K562 (cell line): ENCODE measurements around the gene LRIT1. TPM values are rescaled to one million over a fixed set of nuclear protein-coding genes. Genes with fewer than 3 reads are reported as not detected.

Experiments used
- BRCA1 ChIP-seq, 2 experiments: fragments of 450-650 bp in 1 of 2; sonication (generic) in 1 of 2; formaldehyde crosslinking in 1 of 2; IDR thresholded peaks; 2 replicates each; pipeline versions ENCODE4 v1.5.0 to v1.6.1; 2017 to 2020; ENCODE audit warnings: mild to moderate bottlenecking in 1 of 2, missing genetic modification reagents in 1 of 2
- BRD4 ChIP-seq: fragments of 200-600 bp; sonication (generic); IDR thresholded peaks from 2 replicates; pipeline ENCODE4 v1.6.1; 2017; ENCODE audit warnings: inconsistent platforms
- C11orf30 ChIP-seq: fragments of 450-650 bp; IDR thresholded peaks from 2 replicates; pipeline ENCODE4 v1.6.1; 2016; ENCODE audit warnings: low read depth, mild to moderate bottlenecking
- CBFA2T2 ChIP-seq: fragments of 450-650 bp; conservative IDR thresholded peaks from 2 replicates; pipeline ENCODE4 v1.6.1; 2017; ENCODE audit warnings: mild to moderate bottlenecking
- CCAR2 ChIP-seq: fragments of 200-400 bp; formaldehyde crosslinking; IDR thresholded peaks from 2 replicates; pipeline ENCODE4 v1.6.1; 2017; ENCODE audit warnings: mild to moderate bottlenecking, low read depth, low read length
- DACH1 ChIP-seq: fragments of 450-650 bp; IDR thresholded peaks from 2 replicates; pipeline ENCODE4 v1.6.1; 2018; ENCODE audit not compliant: partially characterized antibody
- DIDO1 ChIP-seq: fragments of 450-650 bp; IDR thresholded peaks from 2 replicates; pipeline ENCODE4 v1.6.1; 2016; ENCODE audit warnings: low read depth, missing biosample characterization, missing genetic modification characterization
- FUS ChIP-seq: fragments of 200-400 bp; formaldehyde crosslinking; optimal IDR thresholded peaks from 2 replicates; pipeline ENCODE3; 2017; ENCODE audit warnings: low read depth, low read length
- HES1 ChIP-seq: fragments of 450-650 bp; IDR thresholded peaks from 2 replicates; pipeline ENCODE4 v1.6.1; 2016; ENCODE audit warnings: low read depth, mild to moderate bottlenecking, moderate library complexity
- HNRNPLL ChIP-seq: fragments of 200-400 bp; formaldehyde crosslinking; IDR thresholded peaks from 2 replicates; pipeline ENCODE4 v1.6.1; 2017; ENCODE audit warnings: low read length, low read depth, mild to moderate bottlenecking; ENCODE audit not compliant: poor library complexity, severe bottlenecking
- NFIX ChIP-seq: fragments of 250-450 bp; sonication (Bioruptor Pico); IDR thresholded peaks from 2 replicates; pipeline ENCODE4 v1.4.0; 2020; ENCODE audit warnings: low read depth, mild to moderate bottlenecking, moderate library complexity
- POLR2A ChIP-seq: fragments of 450-650 bp; conservative IDR thresholded peaks from 2 replicates; pipeline ENCODE4 v1.6.1; 2016
- RFX5 ChIP-seq: IDR thresholded peaks from 2 replicates; pipeline ENCODE4 v1.6.1; 2011; ENCODE audit warnings: low read depth, mild to moderate bottlenecking, improper control_type of control experiment, low read length
- SETDB1 ChIP-seq: IDR thresholded peaks from one replicate; pipeline ENCODE4 v1.6.1; 2012; ENCODE audit warnings: low read length, control low read depth, inconsistent platforms
- U2AF1 ChIP-seq: fragments of 200-400 bp; formaldehyde crosslinking; optimal IDR thresholded peaks from 2 replicates; pipeline ENCODE3; 2017; ENCODE audit warnings: mild to moderate bottlenecking, low read depth, low read length, moderate library complexity
- U2AF2 ChIP-seq: fragments of 200-400 bp; formaldehyde crosslinking; optimal IDR thresholded peaks from 2 replicates; pipeline ENCODE3; 2017; ENCODE audit warnings: low read depth, mild to moderate bottlenecking, low read length
- ZBTB1 ChIP-seq: sonication (generic); formaldehyde crosslinking; IDR thresholded peaks from 2 replicates; pipeline ENCODE4 v1.8.1; 2023; ENCODE audit warnings: missing genetic modification reagents, low read depth, mild to moderate bottlenecking, borderline replicate concordance
- ZC3H4 ChIP-seq: sonication (generic); formaldehyde crosslinking; IDR thresholded peaks from 2 replicates; pipeline ENCODE4 v1.9.0; 2021; ENCODE audit warnings: missing genetic modification reagents, borderline replicate concordance
- ZEB2 ChIP-seq: fragments of 450-650 bp; IDR thresholded peaks from 2 replicates; pipeline ENCODE4 v1.6.1; 2016
- ZNF143 ChIP-seq: sonication (generic); formaldehyde crosslinking; IDR thresholded peaks from 2 replicates; pipeline ENCODE4 v1.9.0; 2022; ENCODE audit warnings: mild to moderate bottlenecking, missing genetic modification reagents
- ZNF174 ChIP-seq: fragments of 250-450 bp; sonication (Bioruptor Pico); IDR thresholded peaks from 2 replicates; pipeline ENCODE4 v1.4.0; 2020; ENCODE audit warnings: mild to moderate bottlenecking
- ZNF311 ChIP-seq: fragments of 250-450 bp; sonication (Bioruptor Pico); IDR thresholded peaks from 2 replicates; pipeline ENCODE4 v1.4.0; 2020; ENCODE audit warnings: mild to moderate bottlenecking, moderate library complexity
- ZNF589 ChIP-seq: fragments of 200-800 bp; sonication (Bioruptor generic); IDR thresholded peaks from 2 replicates; pipeline ENCODE4 v1.6.1; 2016; ENCODE audit warnings: low read depth, missing genetic modification characterization, missing compliant biosample characterization
- polyA plus RNA-seq, 8 experiments: library from polyadenylated mRNA; depleted of rRNA in 4 of 8; stranded (reverse) in 5 of 8; unstranded in 3 of 8; fragments of >200 nt; fragmentation: Nextera tagmentation in 2 of 8; fragmentation: Illumina TruSeq in 1 of 8; extraction: Ambion mirVana in 2 of 8; extraction: Trizol in 1 of 8; gene quantifications; 2 replicates each; pipeline versions ENCODE4 v1.2.1 to v1.2.3, GENCODE V29; 2011 to 2014; ENCODE audit warnings: inconsistent platforms in 1 of 8, missing spikeins in 1 of 8
- total RNA-seq, 7 experiments: library from RNA; depleted of rRNA in 6 of 7; stranded (reverse); fragments of >200 nt in 6 of 7; fragmentation: Illumina TruSeq in 2 of 7; extraction: Trizol in 2 of 7; gene quantifications; 2 replicates each; pipeline versions ENCODE4 v1.2.1 to v1.2.3, GENCODE V29; 2011 to 2021; ENCODE audit warnings: low replicate concordance in 1 of 7
- TF ChIP-seq, protein P1 (sequence below): sonication (generic); formaldehyde crosslinking; IDR thresholded peaks from 2 replicates; pipeline ENCODE4 v1.8.0; 2022; ENCODE audit warnings: missing genetic modification reagents, mild to moderate bottlenecking, moderate library complexity, borderline replicate concordance
- TF ChIP-seq, protein P2 (sequence below): fragments of 250-450 bp; sonication (Bioruptor Pico); IDR thresholded peaks from 2 replicates; pipeline ENCODE4 v1.8.0; 2021; ENCODE audit warnings: moderate library complexity, mild to moderate bottlenecking, inconsistent platforms
- TF ChIP-seq, protein P3 (sequence below), 2 experiments: fragments of 250-450 bp in 1 of 2; fragments of 450-650 bp in 1 of 2; sonication (Bioruptor Pico) in 1 of 2; IDR thresholded peaks; 2 replicates each; pipeline versions ENCODE4 v1.6.1 to v1.8.0; 2016 to 2021; ENCODE audit warnings: mild to moderate bottlenecking in 2 of 2, moderate library complexity in 2 of 2, missing compliant biosample characterization in 1 of 2, missing genetic modification characterization in 1 of 2
- TF ChIP-seq, protein P4 (sequence below): fragments of 450-650 bp; IDR thresholded peaks from one replicate; pipeline ENCODE4 v1.6.1; 2018; ENCODE audit warnings: mild to moderate bottlenecking, moderate library complexity; ENCODE audit not compliant: partially characterized antibody

The LRIT1 gene
- total and polyA plus RNA-seq, 9 of the 15 experiments (the other 6 are each of a cell fraction or from before 2014, with no cell fraction given): not detected

DNA sequence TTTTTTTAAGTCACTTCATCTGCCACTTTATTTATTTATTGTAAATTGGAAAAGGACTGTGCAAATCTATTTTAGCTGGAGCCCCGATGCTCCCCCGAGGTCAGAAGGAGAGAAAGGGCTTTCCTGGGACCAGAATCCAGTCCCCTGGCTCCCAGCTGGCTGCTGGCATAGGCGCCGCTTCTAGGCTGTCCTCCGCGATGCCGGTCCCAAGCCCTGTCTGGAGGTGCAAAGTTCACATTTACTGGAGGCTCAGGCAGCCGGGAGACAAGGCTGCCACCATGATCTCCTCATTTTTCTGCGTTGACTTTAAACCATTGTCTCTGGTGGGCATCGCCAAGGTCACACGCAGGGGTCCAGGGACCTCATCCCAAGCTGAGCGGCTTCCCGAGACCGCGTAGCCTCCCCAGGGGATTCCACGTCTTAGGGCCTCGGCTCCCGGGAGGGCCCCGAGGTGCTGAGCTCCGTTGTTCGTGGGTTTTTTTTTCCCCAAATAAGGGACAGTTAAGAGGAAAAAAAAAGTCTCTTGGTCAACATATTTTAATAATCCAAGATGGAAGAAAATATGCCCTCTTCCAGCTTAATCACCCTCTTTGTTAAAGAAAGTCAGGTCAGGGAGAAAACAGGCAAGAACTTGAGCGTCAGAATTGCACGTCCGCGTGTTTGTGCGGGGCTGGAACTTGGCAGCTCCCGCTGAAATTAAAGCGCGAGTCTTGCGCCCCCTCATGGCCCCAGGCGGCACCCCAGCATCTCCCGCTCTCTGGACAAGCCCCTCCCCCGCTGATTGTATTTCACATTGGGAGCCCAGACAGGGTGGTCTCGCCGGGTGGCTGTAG, 15.4 kb upstream of the LRIT1 start (continued):
- TF ChIP-seq, protein P1, sequence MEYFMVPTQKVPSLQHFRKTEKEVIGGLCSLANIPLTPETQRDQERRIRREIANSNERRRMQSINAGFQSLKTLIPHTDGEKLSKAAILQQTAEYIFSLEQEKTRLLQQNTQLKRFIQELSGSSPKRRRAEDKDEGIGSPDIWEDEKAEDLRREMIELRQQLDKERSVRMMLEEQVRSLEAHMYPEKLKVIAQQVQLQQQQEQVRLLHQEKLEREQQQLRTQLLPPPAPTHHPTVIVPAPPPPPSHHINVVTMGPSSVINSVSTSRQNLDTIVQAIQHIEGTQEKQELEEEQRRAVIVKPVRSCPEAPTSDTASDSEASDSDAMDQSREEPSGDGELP (CRISPR knock-in tag): peak; percentile 74; the same call in 1 of the 2 replicates
- peak; percentile 68; the same call in 1 of the 2 replicates for TF ChIP-seq DIDO1 (tag)
- TF ChIP-seq RFX5: no peak
- TF ChIP-seq HES1: no peak
- no peak for TF ChIP-seq CCAR2
- TF ChIP-seq POLR2A: no peak
- TF ChIP-seq BRD4: no peak
- TF ChIP-seq, protein P2, sequence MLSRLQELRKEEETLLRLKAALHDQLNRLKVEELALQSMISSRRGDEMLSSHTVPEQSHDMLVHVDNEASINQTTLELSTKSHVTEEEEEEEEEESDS: no peak
- no peak for TF ChIP-seq U2AF2
- TF ChIP-seq HNRNPLL: no peak
- no peak for TF ChIP-seq ZNF589 (CRISPR knock-in tag)
- TF ChIP-seq, protein P3, sequence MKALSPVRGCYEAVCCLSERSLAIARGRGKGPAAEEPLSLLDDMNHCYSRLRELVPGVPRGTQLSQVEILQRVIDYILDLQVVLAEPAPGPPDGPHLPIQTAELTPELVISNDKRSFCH (CRISPR knock-in tag; IDR thresholded peaks at IDR 0.05): no peak
- TF ChIP-seq, protein P3 (tag; IDR thresholded peaks at IDR 0.05): 0 out of 2 replicates have a peak, but pooled peaks have one; percentile 50
- TF ChIP-seq, protein P4, sequence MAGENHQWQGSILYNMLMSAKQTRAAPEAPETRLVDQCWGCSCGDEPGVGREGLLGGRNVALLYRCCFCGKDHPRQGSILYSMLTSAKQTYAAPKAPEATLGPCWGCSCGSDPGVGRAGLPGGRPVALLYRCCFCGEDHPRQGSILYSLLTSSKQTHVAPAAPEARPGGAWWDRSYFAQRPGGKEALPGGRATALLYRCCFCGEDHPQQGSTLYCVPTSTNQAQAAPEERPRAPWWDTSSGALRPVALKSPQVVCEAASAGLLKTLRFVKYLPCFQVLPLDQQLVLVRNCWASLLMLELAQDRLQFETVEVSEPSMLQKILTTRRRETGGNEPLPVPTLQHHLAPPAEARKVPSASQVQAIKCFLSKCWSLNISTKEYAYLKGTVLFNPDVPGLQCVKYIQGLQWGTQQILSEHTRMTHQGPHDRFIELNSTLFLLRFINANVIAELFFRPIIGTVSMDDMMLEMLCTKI: no peak
- no peak for TF ChIP-seq ZNF311 (CRISPR knock-in tag)
- no peak for TF ChIP-seq SETDB1
- TF ChIP-seq FUS: no peak
- TF ChIP-seq ZNF174: no peak
- TF ChIP-seq DACH1: no peak
- TF ChIP-seq ZNF143 (CRISPR knock-in tag): no peak
- TF ChIP-seq C11orf30: no peak
- no peak for TF ChIP-seq NFIX (CRISPR knock-in tag)
- no peak for TF ChIP-seq U2AF1
- TF ChIP-seq ZEB2: no peak
- TF ChIP-seq BRCA1 (IDR thresholded peaks at IDR 0.05): no peak
- no peak for TF ChIP-seq BRCA1 (CRISPR knock-in tag; IDR thresholded peaks at IDR 0.05)
- peak; percentile 89 for TF ChIP-seq ZBTB1 (CRISPR knock-in tag)
- no peak for TF ChIP-seq ZC3H4 (CRISPR knock-in tag)
- no peak for TF ChIP-seq CBFA2T2
